ENCODE results near the gene GJB1. TPM values are rescaled to one million over a fixed set of nuclear protein-coding genes. Genes with fewer than 3 reads are reported as not detected.

GJB1 gene
- total and polyA plus RNA-seq, 9 of the 15 experiments (the other 6 are each of a cell fraction or from before 2014, with no cell fraction given) = 0.11 TPM; not detected in 8

- peak; percentile 88 for TF ChIP-seq REST (IDR thresholded peaks at IDR 0.05; ENCODE audit: borderline replicate concordance)
- no peak for TF ChIP-seq REST (CRISPR knock-in tag; IDR thresholded peaks at IDR 0.05; ENCODE audit: low read depth)
- no peak for TF ChIP-seq NFRKB (IDR thresholded peaks at IDR 0.05; ENCODE audit: low read depth)
- no peak for TF ChIP-seq ZFP36 (IDR thresholded peaks at IDR 0.05; ENCODE audit: low read depth, low read length, partially characterized antibody)
- peak; percentile 59; the same call in 1 of the 2 replicates for TF ChIP-seq ESRRA (IDR thresholded peaks at IDR 0.05; ENCODE audit: borderline replicate concordance, low read depth)
- no peak for TF ChIP-seq FOXP1 (CRISPR knock-in tag; IDR thresholded peaks at IDR 0.05)
- 0 out of 2 replicates have a peak, but pooled peaks have one; percentile 13 for TF ChIP-seq VEZF1 (CRISPR knock-in tag; IDR thresholded peaks at IDR 0.05)
- TF ChIP-seq AFF4 (CRISPR knock-in tag; IDR thresholded peaks at IDR 0.05) = no peak
- no peak for TF ChIP-seq NFYB (IDR thresholded peaks at IDR 0.05; ENCODE audit: extremely low read depth, insufficient read length)
- TF ChIP-seq MTA3 (IDR thresholded peaks at IDR 0.05; ENCODE audit: borderline replicate concordance) = no peak
- TF ChIP-seq ZNF384 (IDR thresholded peaks at IDR 0.05; ENCODE audit: low read depth, low read length) = no peak
- TF ChIP-seq TGIF2 (CRISPR knock-in tag; IDR thresholded peaks at IDR 0.05) = no peak
- TF ChIP-seq DEAF1 (CRISPR knock-in tag; IDR thresholded peaks at IDR 0.05) = peak; percentile 57; the same call in 1 of the 2 replicates
- TF ChIP-seq HDAC8 (tag; IDR thresholded peaks at IDR 0.05) = no peak
Measured at GRCh38 chrX:71178908-71179307, 44.1 kb upstream of the GJB1 start (continued).

Measured in K562 (cell line).